ENCODE results near the gene FNIP2. TPM values are rescaled to one million over a fixed set of nuclear protein-coding genes. Genes with fewer than 3 reads are reported as not detected.

Gene FNIP2
- total and polyA plus RNA-seq, 2 donors (not counting 1 experiment from before 2014, with no cell fraction given) = 0.03 to 0.17 TPM

- Histone ChIP-seq H3K4me3 (ENCODE audit: control extremely low read depth in 1 of 5, extremely low read depth in 1 of 5, insufficient read depth in 1 of 5, low read depth in 2 of 5, low read length in 4 of 5) (no peak overlapping the region), H3K4me1 (ENCODE audit: control insufficient read depth in 2 of 2, insufficient read depth in 2 of 2, low read length in 2 of 2) (no peaks in the 10 kb centered on the region), H3K9me3 (ENCODE audit: control extremely low read depth in 1 of 3, control insufficient read depth in 2 of 3, insufficient read depth in 1 of 3, low read length in 2 of 3) (peaks cover 0 to 2% (median 0%) of the 10 kb centered on the region in 3 donors), H3K27ac (ENCODE audit: low read length in 2 of 2) (no peak overlapping the region), H3K4me2 (replicated peaks; ENCODE audit: low read depth, low read length, poor library complexity, severe bottlenecking) (no peak overlapping the region), H3K27me3 (replicated peaks in 1 of 4; ENCODE audit: control extremely low read depth in 1 of 4, control insufficient read depth in 3 of 4, insufficient read depth in 4 of 4, low read length in 3 of 4) (peaks cover 1 to 33% (median 17%) of the 10 kb centered on the region in 4 experiments), H3K79me2 (ENCODE audit: control insufficient read depth, insufficient read depth, low read length) (no peaks in the 10 kb centered on the region), H3K9ac (ENCODE audit: low read length) (no peak overlapping the region), H3K36me3 (replicated peaks in 1 of 2; ENCODE audit: control extremely low read depth in 1 of 2, control insufficient read depth in 1 of 2, extremely low read depth in 1 of 2, insufficient read depth in 2 of 2, low read length in 1 of 2) (no peaks in the 10 kb centered on the region), H2AFZ (ENCODE audit: insufficient read depth, low read depth, low read length, poor library complexity, severe bottlenecking) (no peak overlapping the region), H4K20me1 (ENCODE audit: control insufficient read depth, insufficient read depth, low read length, poor library complexity, severe bottlenecking) (no peaks in the 10 kb centered on the region)
- CTCF ChIA-PET = no interaction called here
- WGBS (ENCODE audit: insufficient coverage) = no CpG with 5 or more reads among the region's 2 CpGs
- intact Hi-C loops (cut with micrococcal nuclease) = no loop called here
- Mint-ChIP-seq H3K4me3 (no peak overlapping the region), H3K4me1 (no peaks in the 10 kb centered on the region), H3K9me3 (ENCODE audit: insufficient read depth) (no peaks in the 10 kb centered on the region), H3K27ac (no peak overlapping the region), H3K27me3 (peaks cover 81% of the 10 kb centered on the region)
- TF ChIP-seq EZH2 (IDR thresholded peaks at IDR 0.05; ENCODE audit: borderline replicate concordance, insufficient read depth, low read depth, low read length, poor library complexity, severe bottlenecking) (no peak), CTCF (IDR thresholded peaks at IDR 0.05) (no peak)
- ATAC-seq (ENCODE audit: low read depth) (no peak), DNase-seq (no peak)
- POLR2A ChIA-PET = no interaction called here
Observed at GRCh38 chr4:158829254-158829653, 60.4 kb downstream of the FNIP2 start.

- Histone ChIP-seq H3K4me3 (ENCODE audit: control extremely low read depth in 1 of 5, extremely low read depth in 1 of 5, insufficient read depth in 1 of 5, low read depth in 2 of 5, low read length in 4 of 5) (no peak overlapping the region), H3K4me1 (ENCODE audit: control insufficient read depth in 2 of 2, insufficient read depth in 2 of 2, low read length in 2 of 2) (no peaks in the 10 kb centered on the region), H3K36me3 (replicated peaks in 1 of 2; ENCODE audit: control extremely low read depth in 1 of 2, control insufficient read depth in 1 of 2, extremely low read depth in 1 of 2, insufficient read depth in 2 of 2, low read length in 1 of 2) (no peaks in the 10 kb centered on the region), H3K9ac (ENCODE audit: low read length) (no peak overlapping the region), H3K9me3 (ENCODE audit: control extremely low read depth in 1 of 3, control insufficient read depth in 2 of 3, insufficient read depth in 1 of 3, low read length in 2 of 3) (no peaks in the 10 kb centered on the region), H3K79me2 (ENCODE audit: control insufficient read depth, insufficient read depth, low read length) (no peaks in the 10 kb centered on the region), H2AFZ (ENCODE audit: insufficient read depth, low read depth, low read length, poor library complexity, severe bottlenecking) (no peak overlapping the region), H3K4me2 (replicated peaks; ENCODE audit: low read depth, low read length, poor library complexity, severe bottlenecking) (no peak overlapping the region), H3K27me3 (replicated peaks in 1 of 4; ENCODE audit: control extremely low read depth in 1 of 4, control insufficient read depth in 3 of 4, insufficient read depth in 4 of 4, low read length in 3 of 4) (peaks cover 0 to 33% (median 8%) of the 10 kb centered on the region in 4 experiments), H3K27ac (ENCODE audit: low read length in 2 of 2) (no peak overlapping the region), H4K20me1 (ENCODE audit: control insufficient read depth, insufficient read depth, low read length, poor library complexity, severe bottlenecking) (no peaks in the 10 kb centered on the region)
- H3K4me1 Mint-ChIP-seq = no peaks in the 10 kb centered on the region
- no peaks in the 10 kb centered on the region for H3K9me3 Mint-ChIP-seq (ENCODE audit: insufficient read depth)
- no peak for DNase-seq
- CTCF ChIA-PET = no interaction called here
- no CpG with 5 or more reads among the region's 5 CpGs for WGBS (ENCODE audit: insufficient coverage)
- ATAC-seq (ENCODE audit: low read depth) = no peak
- H3K27ac Mint-ChIP-seq = no peak overlapping the region
- TF ChIP-seq EZH2 (IDR thresholded peaks at IDR 0.05; ENCODE audit: borderline replicate concordance, insufficient read depth, low read depth, low read length, poor library complexity, severe bottlenecking) (no peak), CTCF (IDR thresholded peaks at IDR 0.05) (no peak)
- intact Hi-C loops (cut with micrococcal nuclease) = no loop called here
- POLR2A ChIA-PET = no interaction called here
- H3K27me3 Mint-ChIP-seq = peaks cover 60% of the 10 kb centered on the region
- no peak overlapping the region for H3K4me3 Mint-ChIP-seq
Observed at GRCh38 chr4:158833602-158834001, 64.8 kb downstream of the FNIP2 start.
